ENCODE data around the gene SPPL3.
A peak's percentile ranks its signal among the peaks of the same experiment; 100 is the strongest.

The SPPL3 gene

DNA sequence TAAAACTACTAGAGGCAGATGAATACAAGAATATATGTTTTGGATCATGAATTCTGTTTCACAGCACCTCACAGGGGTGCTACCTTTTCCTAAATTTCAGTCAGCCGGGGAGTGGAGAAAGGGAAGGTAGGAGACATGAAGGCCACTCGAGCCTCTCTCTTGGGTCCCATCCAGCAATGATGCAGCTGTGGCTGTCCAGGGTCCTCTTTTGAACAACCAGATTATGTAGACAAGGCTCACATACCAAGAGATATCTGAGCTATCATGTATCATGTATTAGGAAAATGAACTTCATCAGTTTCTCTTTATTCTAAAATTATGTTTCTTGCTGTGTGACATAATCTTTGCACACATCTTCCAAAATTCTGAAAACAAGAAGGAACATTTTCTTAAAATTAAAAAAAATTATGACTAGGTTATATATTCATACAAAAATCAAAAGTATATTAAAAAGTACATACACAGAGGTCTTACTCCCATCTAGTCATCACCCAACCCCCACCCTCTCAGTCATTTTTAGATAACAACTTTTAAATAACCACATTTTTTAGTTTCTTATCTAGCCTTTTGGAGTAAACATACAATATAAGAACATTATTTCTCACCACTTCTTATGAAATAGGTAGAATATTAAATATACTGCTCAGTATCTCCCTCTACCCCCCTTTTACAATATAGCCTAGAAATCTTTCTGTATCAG, 89.8 kb downstream of the SPPL3 start:
- TF ChIP-seq, protein P1, sequence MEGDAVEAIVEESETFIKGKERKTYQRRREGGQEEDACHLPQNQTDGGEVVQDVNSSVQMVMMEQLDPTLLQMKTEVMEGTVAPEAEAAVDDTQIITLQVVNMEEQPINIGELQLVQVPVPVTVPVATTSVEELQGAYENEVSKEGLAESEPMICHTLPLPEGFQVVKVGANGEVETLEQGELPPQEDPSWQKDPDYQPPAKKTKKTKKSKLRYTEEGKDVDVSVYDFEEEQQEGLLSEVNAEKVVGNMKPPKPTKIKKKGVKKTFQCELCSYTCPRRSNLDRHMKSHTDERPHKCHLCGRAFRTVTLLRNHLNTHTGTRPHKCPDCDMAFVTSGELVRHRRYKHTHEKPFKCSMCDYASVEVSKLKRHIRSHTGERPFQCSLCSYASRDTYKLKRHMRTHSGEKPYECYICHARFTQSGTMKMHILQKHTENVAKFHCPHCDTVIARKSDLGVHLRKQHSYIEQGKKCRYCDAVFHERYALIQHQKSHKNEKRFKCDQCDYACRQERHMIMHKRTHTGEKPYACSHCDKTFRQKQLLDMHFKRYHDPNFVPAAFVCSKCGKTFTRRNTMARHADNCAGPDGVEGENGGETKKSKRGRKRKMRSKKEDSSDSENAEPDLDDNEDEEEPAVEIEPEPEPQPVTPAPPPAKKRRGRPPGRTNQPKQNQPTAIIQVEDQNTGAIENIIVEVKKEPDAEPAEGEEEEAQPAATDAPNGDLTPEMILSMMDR (IDR thresholded peaks at IDR 0.05; ENCODE audit: low read depth, low read length) = no peak

DNA sequence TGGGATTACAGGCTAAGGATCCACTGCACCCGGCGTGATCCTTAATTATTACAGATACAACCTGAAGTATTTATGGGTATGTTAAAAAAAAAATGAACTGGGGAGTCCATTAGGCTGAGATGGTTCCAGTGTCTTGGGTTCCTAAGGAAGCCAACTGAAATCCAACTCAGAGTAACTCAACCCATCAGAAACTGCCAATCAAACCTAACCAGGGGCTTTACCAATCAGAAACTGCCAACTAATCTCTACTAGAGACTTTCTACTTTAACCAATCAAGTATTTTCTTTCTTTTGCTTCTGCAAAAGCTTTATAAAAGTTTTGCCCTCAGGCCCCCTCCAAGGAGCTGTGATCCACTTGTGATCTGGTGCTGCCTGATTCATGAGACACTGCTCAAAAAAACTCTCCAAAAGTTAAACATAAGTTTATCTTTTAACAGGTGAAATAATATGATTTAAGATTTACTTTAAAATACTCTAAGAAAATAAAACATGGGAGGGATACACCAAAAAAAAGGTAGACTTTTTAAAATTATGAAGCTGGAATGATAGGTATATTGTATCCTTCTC, 90.5 kb downstream of the SPPL3 start:
- H3K27ac ChIP-seq = peak overlapping the region; percentile 79
- H3K9me3 ChIP-seq (ENCODE audit: severe bottlenecking) = no peaks in the 10 kb centered on the region
- peak overlapping the region; percentile 24 for H3K4me3 ChIP-seq (ENCODE audit: low read depth, low read length)
- TF ChIP-seq, protein P1 (IDR thresholded peaks at IDR 0.05; ENCODE audit: low read depth, low read length) = no peak
- no peak for DNase-seq
- peaks cover 11% of the 10 kb centered on the region for H3K36me3 ChIP-seq
- H3K27me3 ChIP-seq (ENCODE audit: insufficient read depth, low read depth, severe bottlenecking) = no peaks in the 10 kb centered on the region

More for the DNA sequence above, 89.8 kb downstream of the SPPL3 start:
- no peak for DNase-seq
- Histone ChIP-seq H3K9me3 (ENCODE audit: severe bottlenecking) (no peaks in the 10 kb centered on the region), H3K36me3 (peaks cover 4% of the 10 kb centered on the region), H3K4me3 (ENCODE audit: low read depth, low read length) (no peak overlapping the region), H3K27ac (peak overlapping the region; percentile 79), H3K27me3 (ENCODE audit: insufficient read depth, low read depth, severe bottlenecking) (no peaks in the 10 kb centered on the region)

DNA sequence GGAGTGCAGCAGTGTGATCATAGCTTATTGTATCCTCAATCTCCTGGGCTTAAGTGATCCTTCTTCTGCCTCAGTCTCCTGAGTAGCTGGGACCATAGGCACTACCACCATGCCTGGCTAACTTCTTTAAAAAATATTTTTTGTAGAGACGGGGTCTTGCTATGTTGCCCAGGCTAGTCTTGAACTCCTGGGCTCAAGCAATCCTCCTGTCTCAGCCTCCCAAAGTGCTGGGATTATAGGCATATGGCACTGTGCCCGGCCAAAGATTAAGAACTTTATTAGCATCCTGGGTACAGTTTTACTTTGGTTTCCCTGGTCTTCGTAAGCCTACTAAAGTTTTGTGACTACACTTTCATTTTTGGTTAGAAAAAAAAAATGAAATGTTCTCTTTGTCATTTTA, 94.1 kb downstream of the SPPL3 start:
- DNase-seq = no peak
- H3K4me3 ChIP-seq (ENCODE audit: low read depth, low read length) = no peak overlapping the region
- H3K27me3 ChIP-seq (ENCODE audit: insufficient read depth, low read depth, severe bottlenecking) = no peaks in the 10 kb centered on the region
- H3K9me3 ChIP-seq (ENCODE audit: severe bottlenecking) = no peaks in the 10 kb centered on the region
- H3K36me3 ChIP-seq = peaks cover 17% of the 10 kb centered on the region
- H3K27ac ChIP-seq = no peak overlapping the region; the same call in 1 of the 2 replicates
- TF ChIP-seq, protein P1 (IDR thresholded peaks at IDR 0.05; ENCODE audit: low read depth, low read length) = no peak

DNA sequence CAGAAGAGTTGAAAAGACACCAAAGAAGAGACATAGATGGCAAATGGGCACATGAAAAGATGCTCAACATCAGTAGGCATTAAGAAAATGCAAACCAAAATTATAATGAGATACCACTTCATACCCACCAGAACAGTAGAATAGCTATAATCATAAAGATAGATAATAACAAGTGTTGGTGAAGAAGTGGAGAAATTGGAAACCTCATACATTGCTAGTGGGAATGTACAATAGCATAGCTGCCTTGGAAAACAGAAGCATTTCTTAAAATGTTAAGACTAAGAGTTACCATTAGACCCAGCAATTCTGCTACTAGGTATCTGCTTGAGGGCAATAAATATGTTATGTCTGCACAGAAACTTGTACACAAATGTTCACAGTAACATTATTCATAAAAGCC, 99.7 kb downstream of the SPPL3 start:
- no peak overlapping the region for H3K27ac ChIP-seq
- no peak for DNase-seq
- H3K36me3 ChIP-seq = peaks cover 14% of the 10 kb centered on the region
- no peak overlapping the region for H3K4me3 ChIP-seq (ENCODE audit: low read depth, low read length)
- no peaks in the 10 kb centered on the region for H3K9me3 ChIP-seq (ENCODE audit: severe bottlenecking)
- TF ChIP-seq, protein P1 (IDR thresholded peaks at IDR 0.05; ENCODE audit: low read depth, low read length) = no peak
- H3K27me3 ChIP-seq (ENCODE audit: insufficient read depth, low read depth, severe bottlenecking) = no peaks in the 10 kb centered on the region

DNA sequence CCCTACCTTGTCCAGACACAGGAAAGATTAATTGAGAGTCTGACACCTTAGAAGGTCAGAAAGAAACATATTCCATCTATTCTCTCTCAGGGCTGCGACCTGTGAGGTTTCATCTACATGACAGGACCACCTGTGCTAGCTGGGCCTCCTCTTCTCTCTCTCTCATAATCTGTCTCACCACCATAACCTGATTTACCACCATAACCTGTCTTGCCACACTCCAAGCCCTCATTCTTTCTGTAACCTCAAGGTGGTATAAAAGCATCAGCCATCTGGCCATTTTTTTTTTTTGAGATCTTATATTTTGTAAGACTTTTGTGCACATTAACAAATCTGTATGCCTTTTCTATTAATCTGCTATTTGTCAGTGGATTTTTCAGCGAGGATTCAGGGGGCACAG, 103.0 kb downstream of the SPPL3 start:
- Histone ChIP-seq H3K27ac (peak overlapping the region; percentile 38), H3K4me3 (ENCODE audit: low read depth, low read length) (no peak overlapping the region), H3K27me3 (ENCODE audit: insufficient read depth, low read depth, severe bottlenecking) (no peaks in the 10 kb centered on the region), H3K9me3 (ENCODE audit: severe bottlenecking) (peaks cover 4% of the 10 kb centered on the region), H3K36me3 (no peaks in the 10 kb centered on the region; the same call in 1 of the 2 replicates)
- peak; percentile 17 for DNase-seq
- TF ChIP-seq, protein P1 (IDR thresholded peaks at IDR 0.05; ENCODE audit: low read depth, low read length) = no peak

Data from WERI-Rb-1 (cell line).